Measurements from ENCODE around the gene ID3. TPM values are rescaled to one million over a fixed set of nuclear protein-coding genes. Genes with fewer than 3 reads are reported as not detected.
A peak's percentile ranks its signal among the peaks of the same experiment; 100 is the strongest.

Gene ID3
- total and polyA plus RNA-seq, 2 of the 8 experiments (the other 6 are each of a cell fraction or from before 2014, with no cell fraction given) = 240 to 304 TPM

DNA sequence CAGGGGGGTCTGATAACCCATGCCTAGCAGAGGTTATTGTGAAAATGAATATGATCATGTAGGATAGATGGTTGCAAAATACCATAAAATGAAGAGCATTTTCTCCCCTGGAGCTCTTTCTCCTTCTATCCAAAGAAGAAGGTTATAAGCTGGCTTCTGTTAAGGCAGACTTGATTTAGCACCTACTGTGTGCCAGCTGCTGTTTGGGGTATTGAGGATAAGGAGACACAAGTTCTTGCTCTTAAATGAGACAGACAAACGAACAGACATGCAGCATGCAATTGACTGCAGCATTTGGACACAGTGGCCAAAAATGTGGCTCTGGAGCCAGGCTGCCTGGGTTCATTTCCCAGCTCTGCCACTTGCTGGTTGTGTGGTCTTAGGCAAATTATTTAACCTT, 39.8 kb upstream of the ID3 start:
- ChIA-PET CTCF (ENCODE audit: partially characterized antibody) (interaction anchor here (0.7 to 8.0 kb wide), 18 partner anchors 11 to 102 kb away, joined by 3 to 89 read pairs (median 6); partner anchors contain the start of genes ID3 and RPL11), POLR2A (ENCODE audit: partially characterized antibody) (interaction anchor here (0.9 to 26.0 kb wide), 15 partner anchors 9 to 179 kb away, joined by 3 to 547 read pairs (median 6); partner anchors contain the start of genes ID3, PITHD1 and RPL11)
- no peaks in the 10 kb centered on the region for H4K20me1 ChIP-seq (replicated peaks in 1 of 2; ENCODE audit: control insufficient read depth in 1 of 2, insufficient read depth in 2 of 2, low read length in 2 of 2)
- H3K27me3 ChIP-seq (replicated peaks in 1 of 4; ENCODE audit: control insufficient read depth in 3 of 4, extremely low read depth in 1 of 4, insufficient read depth in 3 of 4, low read length in 3 of 4) = no peaks in the 10 kb centered on the region; a peak in 1 of 7 replicates
- peak overlapping the region; percentile 97 for H2BK120ac ChIP-seq (replicated peaks; ENCODE audit: low read depth, low read length)
- H3K4me3 ChIP-seq (ENCODE audit: extremely low read depth in 1 of 4, insufficient read depth in 2 of 4, low read depth in 3 of 4, low read length in 4 of 4) = peak overlapping the region in 1 of 4 experiments; percentile 35; a peak in 3 of 8 replicates
- no peak for DNase-seq (ENCODE audit: low read depth in 1 of 2, low spot score in 2 of 2)
- no peaks in the 10 kb centered on the region for H3K9me3 ChIP-seq (ENCODE audit: insufficient read depth in 2 of 2, low read depth in 1 of 2, low read length in 1 of 2)
- no peak for FAIRE-seq
- TF ChIP-seq BRCA1 (IDR thresholded peaks at IDR 0.05; ENCODE audit: low read depth, low read length) (no peak), GABPA (IDR thresholded peaks at IDR 0.05; ENCODE audit: borderline replicate concordance, insufficient read depth, low read length) (no peak), EZH2 (IDR thresholded peaks at IDR 0.05; ENCODE audit: low read depth, low read length, severe bottlenecking) (no peak), SUZ12 (IDR thresholded peaks at IDR 0.05; ENCODE audit: low read length) (no peak), GTF2F1 (IDR thresholded peaks at IDR 0.05; ENCODE audit: borderline replicate concordance, low read depth, low read length) (no peak), CHD2 (IDR thresholded peaks at IDR 0.05; ENCODE audit: low read length) (no peak), CHD1 (IDR thresholded peaks at IDR 0.05; ENCODE audit: low read depth, low read length) (no peak), BCL11A (IDR thresholded peaks at IDR 0.05; ENCODE audit: low read depth in 2 of 2, low read length in 2 of 2) (no peak), YY1 (IDR thresholded peaks at IDR 0.05; ENCODE audit: low read depth, low read length) (no peak), RNF2 (IDR thresholded peaks at IDR 0.05; ENCODE audit: borderline replicate concordance, low read depth, low read length, missing control alignments, poor library complexity, severe bottlenecking) (no peak), BACH1 (IDR thresholded peaks at IDR 0.05; ENCODE audit: low read length) (no peak), JUN (IDR thresholded peaks at IDR 0.05; ENCODE audit: low read depth, low read length) (no peak), CBX5 (IDR thresholded peaks at IDR 0.05; ENCODE audit: low read depth, low read length) (no peak)
- no peaks in the 10 kb centered on the region for H3K79me2 ChIP-seq (ENCODE audit: control insufficient read depth in 1 of 2, insufficient read depth in 2 of 2, low read length in 2 of 2)
- H3K23me2 ChIP-seq (ENCODE audit: low read depth, low read length) = no peaks in the 10 kb centered on the region
- H4K91ac ChIP-seq (replicated peaks; ENCODE audit: insufficient read length, low read length) = peak overlapping the region; percentile 96
- peak overlapping the region; percentile 32 to 46; a peak in 3 of 4 replicates for H3K4me2 ChIP-seq (ENCODE audit: insufficient read depth in 1 of 2, low read depth in 2 of 2, low read length in 2 of 2)
- no peak overlapping the region for H2BK15ac ChIP-seq (ENCODE audit: low read length)
- peak overlapping the region; percentile 43 for H3K56ac ChIP-seq (replicated peaks; ENCODE audit: insufficient read length, low read depth, low read length)
- H2BK5ac ChIP-seq (ENCODE audit: low read depth, low read length) = peak overlapping the region; percentile 99; the same call in 1 of the 2 replicates
- no peak overlapping the region for H3K23ac ChIP-seq (ENCODE audit: insufficient read length)
- H2BK12ac ChIP-seq (ENCODE audit: low read depth, low read length) = peak overlapping the region; percentile 91; the same call in 1 of the 2 replicates
- 77% methylated on average over 1 of the region's 1 CpG; no CpG with 5 or more reads in 1 of the 2 experiments for WGBS, 2 experiments (ENCODE audit: extremely low coverage in 1 of 2, insufficient coverage in 1 of 2, insufficient read length in 1 of 2, insufficient replicate concordance in 2 of 2, low coverage in 1 of 2, low lambda C conversion rate in 2 of 2, missing lambda C conversion rate in 1 of 2)
- H2AK5ac ChIP-seq (ENCODE audit: low read depth, low read length) = peak overlapping the region; percentile 54; the same call in 1 of the 2 replicates
- H3K27ac ChIP-seq (ENCODE audit: low read depth, low read length) = peak overlapping the region; percentile 48; the same call in 1 of the 2 replicates
- H3K4me1 ChIP-seq (replicated peaks in 1 of 4; ENCODE audit: control insufficient read depth in 3 of 4, insufficient read depth in 4 of 4, low read length in 3 of 4) = peaks cover 13 to 39% (median 17%) of the 10 kb centered on the region in 4 experiments
- peak overlapping the region; percentile 98 for H3K4ac ChIP-seq (replicated peaks; ENCODE audit: insufficient read length, low read depth, low read length)
- H2BK20ac ChIP-seq (ENCODE audit: low read length) = peak overlapping the region; percentile 77
- H3K18ac ChIP-seq (ENCODE audit: extremely low read depth, low read length) = peak overlapping the region; percentile 97
- no peak overlapping the region for H4K8ac ChIP-seq (ENCODE audit: extremely low read depth, insufficient read depth, low read length)
- no peak overlapping the region for H3K9ac ChIP-seq (replicated peaks in 1 of 4; ENCODE audit: extremely low read depth in 1 of 4, low read depth in 3 of 4, low read length in 3 of 4)
- no peak overlapping the region for H2AFZ ChIP-seq (ENCODE audit: low read length)
- H3K79me1 ChIP-seq (ENCODE audit: low read depth, low read length) = no peaks in the 10 kb centered on the region
- H3K14ac ChIP-seq (ENCODE audit: insufficient read length) = no peak overlapping the region
- peak overlapping the region; percentile 10 for H4K5ac ChIP-seq (ENCODE audit: insufficient read length, low read depth, low read length)
- no peaks in the 10 kb centered on the region for H3K36me3 ChIP-seq (ENCODE audit: control insufficient read depth in 2 of 4, insufficient read depth in 4 of 4, low read length in 3 of 4)

Measured in H1 (cell line).